Measurements from ENCODE around the gene ZNF423.

The ZNF423 gene

DNA sequence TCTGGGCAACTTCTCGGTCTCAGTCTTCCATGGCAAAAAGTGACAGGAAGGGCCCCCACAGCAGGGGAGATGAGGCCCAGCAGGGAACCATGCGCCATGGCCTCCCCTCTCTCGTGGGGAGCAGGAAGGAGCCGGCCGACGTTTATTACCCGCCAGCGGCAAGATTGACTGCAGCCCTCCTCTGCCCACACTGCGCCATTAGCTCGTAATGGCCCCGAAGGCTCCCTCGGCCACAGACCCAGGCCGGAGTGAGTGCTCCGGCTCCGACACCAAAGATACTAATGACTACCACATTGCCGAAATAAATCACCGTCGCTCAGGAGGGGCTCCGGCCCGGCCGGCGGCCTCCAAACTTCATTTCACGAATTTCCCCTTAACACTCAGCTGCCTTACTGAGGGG lies 255.4 kb downstream of the ZNF423 start:
- no peak for DNase-seq (ENCODE audit: low read depth)

DNA sequence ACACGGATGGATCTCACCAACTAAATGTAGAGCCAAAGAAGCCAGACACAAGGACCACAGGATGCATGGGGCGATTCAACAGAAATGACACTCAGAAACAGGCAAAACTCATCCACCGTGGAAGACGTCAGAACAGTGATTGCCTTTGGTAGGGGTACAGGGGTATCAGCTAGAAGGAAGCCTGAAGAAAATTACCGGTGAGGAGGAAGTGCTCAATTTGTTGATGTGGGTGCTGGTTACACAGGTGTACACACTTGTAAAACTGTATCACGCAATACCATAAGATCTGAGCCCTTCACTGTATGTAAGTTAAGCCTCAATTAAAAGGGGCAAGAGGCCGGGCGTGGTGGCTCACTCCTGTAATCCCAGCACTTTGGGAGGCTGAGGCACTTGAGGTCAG lies 256.2 kb downstream of the ZNF423 start:
- no peak for DNase-seq (ENCODE audit: low read depth)

DNA sequence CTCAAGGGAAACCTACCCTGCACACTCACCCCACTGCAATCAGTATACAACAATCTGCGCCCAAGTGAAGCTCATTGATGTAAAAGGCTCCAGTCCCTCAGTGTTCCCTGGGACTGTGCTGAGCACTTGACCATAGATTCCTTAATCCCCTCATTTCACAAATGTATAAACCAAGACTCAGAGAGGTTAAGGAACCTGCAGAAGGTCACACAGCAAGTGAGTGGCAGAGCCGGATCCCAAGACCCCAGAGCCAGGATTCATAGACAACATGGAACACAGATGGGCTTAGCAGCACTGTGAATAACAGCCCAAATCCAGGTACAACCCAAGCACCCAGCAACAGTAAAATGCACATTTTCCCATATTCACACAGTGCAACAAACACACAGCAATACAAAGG lies 256.6 kb downstream of the ZNF423 start:
- DNase-seq (ENCODE audit: low read depth) = no peak

DNA sequence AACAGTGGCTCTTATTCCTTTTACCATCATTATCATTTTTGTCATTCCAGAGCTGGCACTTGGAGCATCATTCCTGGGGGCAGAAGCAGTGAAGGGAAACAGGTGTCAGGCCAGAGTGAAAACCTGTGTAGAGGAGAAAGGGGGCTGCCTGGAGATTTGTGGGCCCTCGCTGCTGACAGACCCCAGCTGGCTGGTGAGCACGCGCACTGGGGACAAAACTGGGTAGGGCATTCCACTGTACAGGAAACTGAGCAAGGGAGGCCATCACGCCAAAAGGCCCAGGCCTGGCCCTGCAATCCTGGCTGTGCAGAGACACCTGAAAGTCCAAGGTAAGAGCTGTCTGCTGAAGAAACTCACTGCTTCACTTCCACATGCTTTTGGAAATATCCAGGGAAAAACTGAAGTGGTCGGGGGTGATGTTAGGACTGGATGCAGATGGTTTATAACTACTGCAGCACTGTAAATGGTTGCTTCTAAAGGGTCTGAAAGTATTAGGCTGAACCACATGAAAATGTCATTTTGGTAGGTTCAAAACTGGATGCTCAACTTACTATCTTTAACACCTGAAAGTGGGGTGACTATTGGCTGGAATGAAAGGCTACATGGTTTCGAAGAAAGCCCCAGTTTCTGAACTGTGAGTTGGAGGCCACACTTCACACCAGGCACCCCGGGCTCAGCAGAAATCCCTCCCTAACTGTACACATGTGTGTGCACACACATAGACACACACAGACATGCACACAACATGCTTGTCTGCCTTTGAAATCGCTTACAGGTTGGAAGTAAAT lies 257.3 kb downstream of the ZNF423 start:
- no peak for DNase-seq (ENCODE audit: low read depth)

DNA sequence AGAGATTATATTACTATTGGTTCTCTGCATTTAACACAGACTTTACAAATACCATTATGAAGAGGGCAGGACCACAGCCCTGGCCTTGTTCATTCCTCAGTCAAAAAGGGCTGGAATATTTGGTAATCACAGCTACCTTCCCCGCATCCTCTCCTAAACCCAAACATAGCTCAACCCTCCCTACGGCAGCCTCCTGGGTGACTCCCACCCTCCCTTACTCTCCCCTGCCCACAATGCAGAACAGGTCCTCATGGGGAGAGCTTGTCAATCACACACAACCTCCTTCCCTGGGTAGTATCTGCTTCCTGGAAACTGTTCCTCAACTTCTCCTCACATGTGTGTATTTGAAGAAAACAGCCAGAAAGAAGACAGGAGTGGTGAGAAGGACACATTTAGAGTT lies 258.1 kb downstream of the ZNF423 start:
- DNase-seq (ENCODE audit: low read depth) = no peak

DNA sequence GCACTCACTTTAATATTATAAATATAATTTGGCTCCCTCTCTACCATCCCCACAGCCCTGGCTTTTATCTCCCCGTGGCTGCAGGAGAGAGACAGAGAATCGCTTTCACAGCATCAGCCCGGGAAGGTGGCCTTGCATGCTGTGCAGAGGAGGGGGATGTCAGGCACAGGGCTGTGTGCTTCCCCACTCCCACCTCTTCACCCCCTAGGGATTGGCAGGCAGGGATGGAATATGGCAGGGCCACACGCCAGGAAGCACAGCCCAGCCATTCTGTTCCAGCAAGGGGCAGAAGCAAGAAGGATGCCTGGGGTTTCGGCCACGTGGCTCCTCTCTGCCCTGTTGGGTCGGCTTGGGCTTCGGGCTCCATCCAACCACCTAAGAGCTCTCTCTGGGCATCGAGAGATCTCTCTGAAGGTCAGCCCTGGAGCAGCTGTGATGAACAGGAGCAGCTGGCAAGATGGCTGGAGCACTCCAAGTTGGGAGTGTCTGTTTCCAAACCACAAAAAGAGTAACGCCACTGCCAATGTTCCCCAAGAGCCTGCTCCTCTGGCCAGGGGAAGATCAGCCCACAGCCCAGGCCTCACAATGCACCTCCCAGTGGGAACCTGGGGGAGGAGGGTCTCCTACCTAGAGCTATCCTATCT lies 259.1 kb downstream of the ZNF423 start:
- no peak for DNase-seq (ENCODE audit: low read depth)

DNA sequence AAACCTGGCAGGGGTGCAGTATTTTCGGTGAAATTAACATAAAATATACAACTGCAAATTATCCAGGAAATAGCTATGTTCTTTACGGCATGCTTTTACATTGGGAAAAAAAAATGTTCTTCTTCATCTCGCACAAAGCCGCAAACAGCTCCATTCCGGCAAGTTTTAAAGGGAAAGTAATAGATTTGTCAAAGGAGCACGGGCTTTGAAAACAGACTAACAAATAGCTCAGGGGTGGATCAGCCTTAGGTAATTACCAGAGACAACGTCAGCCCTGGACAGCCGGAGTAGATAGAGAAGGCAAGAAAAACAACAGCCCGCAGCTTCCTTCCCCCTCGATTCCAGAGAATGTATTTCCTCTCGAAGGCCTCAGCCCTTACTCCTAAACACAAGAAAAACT lies 259.8 kb downstream of the ZNF423 start:
- no peak for DNase-seq (ENCODE audit: low read depth)

DNA sequence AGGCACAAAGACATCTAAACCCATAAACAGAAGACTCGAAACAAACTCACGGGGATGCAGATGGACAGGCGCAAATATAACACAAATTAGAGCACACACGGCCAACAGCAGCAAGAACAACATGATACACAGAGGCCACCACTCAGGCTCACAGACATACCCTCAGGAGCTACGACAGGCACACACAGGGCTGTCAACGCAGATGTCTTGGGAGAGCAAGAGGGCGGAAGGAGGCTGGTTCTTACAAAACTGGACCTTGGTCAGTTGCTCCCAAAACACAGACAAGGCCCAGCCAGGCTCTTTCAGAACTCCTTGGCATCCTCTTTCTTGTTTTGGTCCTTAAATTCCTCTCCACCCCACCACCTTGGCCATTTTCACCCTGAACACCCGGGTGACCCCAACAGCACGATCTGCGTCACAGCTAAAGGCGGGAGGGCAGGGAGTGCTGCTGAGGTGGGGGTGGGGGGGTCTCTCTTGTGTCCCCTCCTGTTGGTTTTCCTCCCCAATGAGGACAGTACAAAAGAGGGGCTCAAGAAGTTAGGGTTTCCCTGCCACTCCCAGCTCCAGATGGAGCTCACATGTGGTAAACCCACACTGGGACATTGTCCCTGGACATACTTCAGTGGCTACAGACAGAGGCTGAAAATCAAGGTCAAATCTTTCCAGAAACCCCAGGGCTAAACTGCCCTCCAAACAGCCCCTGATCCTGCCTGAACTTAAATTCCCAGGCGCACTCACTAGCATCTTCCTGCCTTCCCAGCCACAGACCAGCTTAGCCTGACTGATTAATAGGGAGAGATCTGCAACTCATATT lies 261.0 kb downstream of the ZNF423 start:
- no peak for DNase-seq (ENCODE audit: low read depth)

DNA sequence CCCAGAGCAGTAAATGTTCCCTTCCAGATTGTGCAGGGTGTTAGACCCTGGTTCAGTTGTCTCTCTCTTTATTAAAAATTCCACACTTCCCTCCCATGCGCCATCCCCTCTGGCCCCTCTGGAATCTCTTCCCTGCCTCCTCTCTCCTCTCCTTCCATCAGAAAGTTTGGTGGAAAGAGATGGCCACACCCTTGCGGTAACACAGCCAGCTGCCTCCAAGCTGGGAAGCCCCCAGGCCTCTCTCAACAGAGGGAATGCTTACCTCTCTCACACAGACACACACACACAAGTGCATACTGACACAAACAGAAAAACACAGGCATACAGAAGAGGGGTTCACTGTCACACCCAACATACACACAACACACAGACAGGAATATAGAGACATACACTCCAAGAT lies 261.8 kb downstream of the ZNF423 start:
- DNase-seq (ENCODE audit: low read depth) = no peak

DNA sequence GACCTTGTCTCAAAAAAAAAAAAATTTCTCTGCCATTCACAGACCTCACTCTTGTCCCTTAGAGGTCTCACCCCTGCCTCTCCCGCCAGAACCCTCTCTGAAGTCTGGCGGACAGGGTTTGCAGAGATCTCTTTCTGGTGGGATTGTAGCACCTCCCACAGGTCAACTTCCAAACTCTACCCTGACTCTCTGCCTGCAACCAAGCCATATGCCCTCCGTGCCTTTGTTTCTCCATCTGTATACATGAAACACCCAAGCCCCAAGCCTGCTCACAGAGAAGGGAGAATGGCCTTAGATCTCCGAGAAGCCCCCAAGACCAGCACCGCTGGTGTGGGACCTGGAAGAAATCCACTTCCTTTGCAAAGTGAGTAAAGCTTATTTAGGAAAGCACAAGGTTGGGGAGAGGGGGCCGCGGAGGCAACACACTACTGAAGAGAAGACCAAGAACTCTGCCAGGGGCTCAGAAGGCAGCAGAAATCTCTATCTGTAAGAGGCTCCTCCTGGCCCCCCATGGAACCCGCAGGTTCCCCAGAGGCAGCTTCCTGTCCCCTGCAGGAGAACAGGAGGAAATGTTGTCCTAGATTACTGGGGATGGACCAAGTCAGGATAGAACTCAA lies 262.4 kb downstream of the ZNF423 start:
- no peak for DNase-seq (ENCODE audit: low read depth)

DNA sequence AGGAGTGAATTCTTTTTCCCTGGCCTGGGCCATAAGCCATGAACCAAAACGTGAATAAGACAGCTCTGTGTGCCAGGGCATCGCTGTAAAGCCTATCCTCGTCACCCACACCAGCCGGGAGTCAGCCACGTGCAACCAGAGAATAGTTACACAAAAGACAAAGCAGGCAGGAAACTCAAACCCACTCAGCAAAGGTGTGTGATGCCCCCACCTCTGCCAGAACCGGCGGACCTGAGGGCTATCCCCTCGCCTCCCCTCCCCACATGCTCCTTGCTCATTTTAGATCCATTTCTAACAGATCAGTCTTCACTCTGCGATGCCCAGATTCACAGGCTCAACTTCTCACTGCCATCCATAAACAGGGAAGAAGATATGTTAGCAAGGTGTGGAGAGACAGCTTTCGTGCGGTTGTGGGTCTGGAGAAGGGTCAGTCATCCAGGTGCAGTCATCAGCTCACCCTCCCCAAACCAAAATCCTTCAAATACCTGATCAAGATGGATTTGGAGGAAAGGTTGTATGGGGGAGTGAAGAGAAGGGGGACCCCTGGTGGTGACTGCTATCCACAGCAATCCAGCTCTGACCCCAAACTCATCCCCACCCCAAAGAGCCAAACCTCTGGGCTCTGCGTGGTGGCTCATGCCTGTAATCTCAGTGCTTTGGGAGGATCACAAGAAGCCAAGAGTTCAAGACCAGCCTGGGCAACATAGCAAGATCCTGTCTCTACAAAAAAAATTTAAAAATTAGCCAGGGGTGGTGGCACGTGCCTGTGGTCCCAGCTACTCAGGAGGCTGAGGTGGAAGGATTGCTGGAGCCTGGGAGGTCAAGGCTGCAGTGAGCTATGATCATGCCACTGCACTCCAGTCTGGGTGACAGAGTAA lies 263.1 kb downstream of the ZNF423 start:
- no peak for DNase-seq (ENCODE audit: low read depth)

DNA sequence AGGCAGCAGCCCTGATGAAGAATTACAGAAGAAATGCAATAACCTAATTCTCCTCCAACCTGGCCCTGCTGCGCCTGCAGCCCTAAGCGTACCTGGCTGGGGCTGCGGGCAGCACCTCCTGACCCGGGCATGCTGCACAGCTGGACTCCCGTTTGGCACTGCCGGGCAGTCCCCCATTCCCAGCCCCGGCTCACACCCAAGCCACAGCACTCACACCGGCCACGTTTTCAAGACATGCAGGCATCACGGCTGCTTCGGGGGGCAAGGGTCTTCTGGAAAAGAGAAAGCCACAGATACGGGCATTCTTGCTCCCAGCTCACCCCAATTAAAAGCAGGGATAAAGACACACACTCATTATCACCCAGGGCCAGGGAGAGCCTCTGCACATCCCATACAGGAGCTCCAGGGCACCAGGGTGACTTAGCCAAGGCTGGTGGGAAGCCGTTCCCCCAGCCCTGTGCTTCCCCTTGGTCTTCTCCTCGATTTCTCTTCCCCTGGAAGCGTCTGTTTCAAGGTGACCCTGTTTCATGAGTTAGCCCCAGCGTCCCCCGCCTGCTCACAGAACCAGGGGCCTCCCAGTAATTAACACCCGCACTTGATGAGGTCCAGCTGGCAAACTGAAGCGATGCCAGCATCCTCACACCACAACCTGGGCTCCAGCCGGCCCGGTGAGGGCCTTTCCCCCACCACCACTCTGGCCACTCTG lies 265.6 kb downstream of the ZNF423 start:
- no peak for DNase-seq (ENCODE audit: low read depth)

DNA sequence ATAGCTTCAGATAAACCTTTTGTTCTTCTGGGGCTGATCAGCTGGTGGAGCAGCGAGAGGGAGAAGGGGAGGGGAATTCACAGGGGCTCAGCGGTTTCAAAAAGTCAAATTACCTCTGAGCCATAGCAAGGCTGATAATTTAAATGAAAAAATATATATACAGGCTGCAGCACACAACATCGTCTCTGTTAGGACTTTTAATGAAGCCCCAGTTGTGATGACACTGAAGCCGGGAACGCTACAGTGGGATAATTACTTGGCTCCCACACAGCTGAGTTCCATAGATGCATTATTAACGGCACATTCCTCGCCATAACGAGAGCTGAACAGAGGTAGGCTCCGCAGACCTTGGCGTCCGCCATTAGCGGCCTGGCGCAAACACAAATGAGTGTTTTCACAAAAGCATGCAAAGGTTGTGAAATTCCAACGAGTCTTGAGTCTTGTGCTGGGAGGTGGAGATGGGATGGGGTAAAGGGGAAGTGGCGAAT lies 266.3 kb downstream of the ZNF423 start:
- DNase-seq (ENCODE audit: low read depth) = no peak

DNA sequence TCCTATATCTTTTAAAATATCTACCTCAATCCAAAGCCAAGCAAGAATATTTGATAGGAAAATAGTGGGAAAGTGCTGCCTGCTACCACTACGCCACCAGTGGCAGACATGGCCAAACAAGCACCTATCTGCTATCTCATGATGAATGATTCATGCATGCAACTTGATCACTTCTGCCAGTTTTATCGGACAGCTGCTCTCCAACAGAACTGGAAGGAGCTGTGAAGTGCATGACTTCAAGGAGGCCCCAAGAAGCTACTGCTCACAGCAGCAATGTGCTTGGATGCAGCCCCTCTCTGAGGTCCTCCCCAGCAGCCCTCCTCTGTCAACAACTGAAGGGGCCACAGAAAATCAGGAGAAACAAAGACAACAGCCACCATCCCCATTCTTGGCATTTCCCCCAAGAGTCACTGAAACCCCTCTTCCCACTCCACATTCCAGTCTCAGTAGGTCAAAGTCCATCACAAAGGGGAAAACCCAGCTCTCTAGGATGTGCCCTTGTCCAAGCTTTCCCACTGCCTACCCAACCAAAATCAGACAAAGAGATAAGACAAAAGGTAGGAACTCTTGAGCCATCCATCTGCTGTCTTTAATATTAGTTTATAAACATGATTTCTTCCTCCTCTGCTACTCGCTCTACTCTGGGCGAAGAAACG lies 267.1 kb downstream of the ZNF423 start:
- no peak for DNase-seq (ENCODE audit: low read depth)

DNA sequence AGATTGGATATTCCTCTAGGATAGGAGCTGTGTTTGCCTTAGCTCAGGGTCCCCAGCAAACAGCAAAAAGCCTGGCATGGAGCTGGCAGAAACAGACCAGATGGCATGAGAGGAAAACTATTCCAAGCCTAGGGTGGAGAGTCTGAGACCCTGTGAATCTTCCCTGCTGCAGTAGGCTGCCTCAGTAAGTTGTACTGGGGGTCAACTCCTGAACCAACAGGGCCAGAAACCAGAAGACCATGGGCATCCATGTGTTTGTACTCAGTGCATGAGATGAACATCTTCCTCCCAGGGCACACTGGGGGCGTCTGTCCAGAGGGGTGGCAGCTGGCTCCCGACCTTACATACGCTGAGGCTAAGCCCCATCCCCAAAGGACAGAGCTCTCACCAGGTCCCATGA lies 267.9 kb downstream of the ZNF423 start:
- no peak for DNase-seq (ENCODE audit: low read depth)

DNA sequence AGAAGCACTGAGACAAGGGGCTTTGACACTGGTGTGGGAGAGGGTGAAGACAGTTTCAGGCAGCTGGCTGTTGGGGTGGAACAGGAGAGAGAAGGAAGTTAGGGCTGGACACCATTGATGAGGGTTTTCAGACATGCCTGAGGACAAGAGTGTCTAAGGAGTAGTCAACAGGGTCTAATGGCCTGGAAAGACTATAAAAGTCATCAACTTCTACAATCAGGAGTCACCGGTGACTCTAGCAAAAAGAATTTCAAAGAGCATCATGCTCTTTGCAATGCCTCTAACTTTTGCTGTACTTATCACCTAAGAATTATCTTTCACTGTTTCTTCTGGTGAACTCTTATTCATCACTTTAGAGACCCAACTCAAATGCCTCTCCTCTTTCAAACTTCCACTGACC lies 268.4 kb downstream of the ZNF423 start:
- DNase-seq (ENCODE audit: low read depth) = no peak

DNA sequence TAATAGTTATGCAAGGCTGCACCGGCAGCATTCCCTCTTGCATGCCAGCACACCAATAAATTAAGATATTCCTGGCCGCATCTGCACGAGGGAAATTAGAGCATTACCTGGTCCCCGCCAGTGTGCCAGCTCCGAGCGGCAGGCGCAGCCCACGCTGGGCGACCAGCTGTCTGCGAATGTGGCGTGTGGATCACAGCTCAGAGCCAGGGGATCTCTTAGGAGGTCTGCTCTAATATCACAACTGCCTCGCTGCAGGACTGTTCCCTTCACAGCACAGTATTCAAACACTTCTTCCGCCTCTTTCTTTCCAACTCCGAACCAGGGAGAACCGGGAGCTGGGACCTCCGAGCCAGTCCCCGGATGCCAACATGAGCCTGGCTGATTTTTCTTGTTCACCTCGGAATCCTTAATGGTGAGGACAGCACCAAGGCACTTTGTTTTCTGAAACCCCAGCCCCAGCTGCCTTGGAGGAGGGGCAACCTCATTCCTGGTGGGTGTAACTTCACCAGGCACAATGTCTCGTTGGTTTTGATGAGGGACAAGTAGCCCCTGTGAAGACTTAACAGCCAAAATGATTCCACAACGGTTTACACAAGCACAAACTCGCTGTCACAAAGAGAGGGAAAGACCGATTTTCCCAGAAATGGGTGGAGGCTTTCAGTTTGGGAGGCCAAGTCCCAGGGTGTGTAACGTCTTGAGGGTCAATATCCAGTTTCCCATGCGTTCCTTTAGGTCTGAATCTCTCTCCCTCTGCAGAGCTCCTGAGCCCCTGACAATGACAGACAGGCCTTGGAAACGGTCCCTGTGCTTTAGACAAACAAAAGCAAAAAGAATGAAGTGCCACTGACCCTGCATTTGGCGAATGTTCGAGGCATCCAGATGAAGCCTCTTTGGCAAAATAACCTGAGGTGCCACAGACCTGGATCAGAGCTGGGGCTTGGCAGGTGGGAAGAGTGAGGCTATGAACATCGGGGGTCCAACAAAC lies 269.2 kb downstream of the ZNF423 start:
- DNase-seq (ENCODE audit: low read depth) = no peak

DNA sequence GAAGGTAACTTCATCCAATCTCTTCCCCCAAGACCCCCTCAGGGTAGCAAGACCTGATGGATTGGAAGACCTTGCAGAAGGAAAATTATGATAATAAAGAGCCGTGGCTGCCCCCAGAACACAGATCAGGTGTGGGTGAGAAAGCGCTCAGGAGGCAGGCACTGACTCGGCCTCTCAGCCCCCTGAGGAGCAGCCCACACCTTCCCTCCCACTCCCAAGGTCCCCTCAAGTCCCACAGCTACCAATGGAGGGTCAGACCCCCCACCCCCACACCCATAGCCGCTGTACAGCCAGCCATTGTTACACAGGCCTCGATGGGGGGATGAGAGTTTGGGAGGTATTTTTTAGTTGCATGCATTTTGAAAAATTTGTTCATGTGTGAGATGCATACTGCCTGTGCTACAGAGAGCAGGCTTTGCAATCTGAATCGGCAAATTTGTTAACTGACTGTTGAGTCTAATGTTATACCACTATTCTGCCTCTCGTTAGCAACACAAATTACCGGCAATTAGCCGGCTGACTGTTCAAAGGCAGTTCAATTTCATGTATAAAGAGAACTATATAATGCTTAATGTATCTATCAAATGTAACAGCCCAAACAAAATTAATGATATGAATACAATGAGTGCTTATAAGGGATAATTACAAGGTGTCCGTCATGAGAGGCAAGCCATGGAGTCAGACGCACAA lies 270.6 kb downstream of the ZNF423 start:
- DNase-seq (ENCODE audit: low read depth) = no peak

Data from GM04504 (cell line).